Globus pallidus (tissue), 1 donor: Measurements from ENCODE around the gene CCDC68.
"Not testable (repeated sequence)": the region's sequence is repeated elsewhere in the genome, so short reads cannot be mapped to it uniquely, and the experiment has no call there.

ENCODE experiments used
- DNase-seq: peaks from one replicate; pipeline ENCODE4 v3.0.0-alpha.2; 2015; ENCODE audit warnings: low spot score

CCDC68 gene, protein sequence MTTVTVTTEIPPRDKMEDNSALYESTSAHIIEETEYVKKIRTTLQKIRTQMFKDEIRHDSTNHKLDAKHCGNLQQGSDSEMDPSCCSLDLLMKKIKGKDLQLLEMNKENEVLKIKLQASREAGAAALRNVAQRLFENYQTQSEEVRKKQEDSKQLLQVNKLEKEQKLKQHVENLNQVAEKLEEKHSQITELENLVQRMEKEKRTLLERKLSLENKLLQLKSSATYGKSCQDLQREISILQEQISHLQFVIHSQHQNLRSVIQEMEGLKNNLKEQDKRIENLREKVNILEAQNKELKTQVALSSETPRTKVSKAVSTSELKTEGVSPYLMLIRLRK

DNA sequence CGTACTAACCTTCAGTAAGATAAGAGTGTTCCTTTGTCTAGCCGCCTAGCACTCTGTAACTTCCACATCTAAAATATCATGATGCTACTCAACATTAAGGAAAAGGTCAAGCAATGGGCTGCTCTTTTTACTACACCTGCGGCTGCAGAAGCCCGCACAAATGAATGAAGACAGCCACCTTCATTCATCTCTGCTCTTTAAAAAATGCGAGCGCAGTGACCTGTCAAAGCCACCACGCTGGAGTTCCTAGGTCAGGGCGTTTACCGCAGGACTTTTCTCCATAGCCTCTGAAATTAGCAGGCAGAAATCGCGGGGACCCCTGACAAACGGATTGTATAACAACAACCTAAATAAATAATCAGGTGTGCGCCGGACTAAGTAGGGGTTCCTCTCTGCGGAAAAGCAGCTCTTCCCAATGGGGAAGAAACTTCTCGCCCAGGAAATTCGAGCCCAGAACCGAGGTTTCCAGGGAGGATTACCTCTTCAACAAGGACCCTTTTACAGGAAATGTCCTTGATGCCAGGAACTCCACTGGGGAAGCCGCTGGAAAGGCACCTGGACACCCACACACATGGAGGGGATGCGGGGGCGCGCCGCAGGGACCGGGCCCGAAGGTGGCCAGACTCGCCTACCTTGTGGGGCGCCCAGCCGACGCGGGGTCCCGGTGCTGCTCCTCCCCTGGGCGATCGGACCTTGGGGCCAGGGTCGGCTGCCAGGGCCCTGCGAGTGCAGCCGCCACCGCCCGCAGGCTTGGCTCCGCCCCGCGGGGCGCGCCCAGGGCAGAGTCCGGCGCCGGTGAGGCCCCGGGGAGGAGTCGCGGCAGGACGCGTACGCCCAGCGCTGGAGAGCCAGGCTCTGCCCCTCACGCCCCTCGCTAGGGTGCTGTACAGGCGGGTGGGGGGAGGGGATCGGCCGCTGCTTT lies at the start of gene CCDC68:
Gene CCDC68, minus strand, starts transcription at position 758 of the 922 bp plus-strand sequence. CDS start 16,670 bp downstream, outside the sequence.
- DNase-seq, result no peak

DNA sequence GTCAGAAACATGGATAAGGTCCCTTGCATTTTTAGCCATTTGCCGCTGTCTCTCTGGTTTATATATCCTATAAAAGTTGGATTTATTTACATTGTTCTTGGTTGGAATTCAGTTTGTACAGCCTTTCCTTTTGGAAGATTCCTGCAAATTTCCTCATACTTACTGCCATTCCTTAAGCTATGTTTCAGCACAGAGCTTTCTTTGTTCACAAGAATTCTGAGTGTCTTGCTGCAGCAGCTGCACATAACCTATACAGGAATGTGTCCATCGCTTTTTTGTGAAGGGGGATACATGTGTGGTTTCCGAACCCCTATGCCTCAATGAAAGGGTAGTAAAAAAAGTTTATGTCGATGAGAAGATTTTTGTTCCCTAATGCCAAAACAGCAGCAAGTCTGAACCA lies 48.3 kb upstream of the CCDC68 start:
- DNase-seq, result no peak

DNA sequence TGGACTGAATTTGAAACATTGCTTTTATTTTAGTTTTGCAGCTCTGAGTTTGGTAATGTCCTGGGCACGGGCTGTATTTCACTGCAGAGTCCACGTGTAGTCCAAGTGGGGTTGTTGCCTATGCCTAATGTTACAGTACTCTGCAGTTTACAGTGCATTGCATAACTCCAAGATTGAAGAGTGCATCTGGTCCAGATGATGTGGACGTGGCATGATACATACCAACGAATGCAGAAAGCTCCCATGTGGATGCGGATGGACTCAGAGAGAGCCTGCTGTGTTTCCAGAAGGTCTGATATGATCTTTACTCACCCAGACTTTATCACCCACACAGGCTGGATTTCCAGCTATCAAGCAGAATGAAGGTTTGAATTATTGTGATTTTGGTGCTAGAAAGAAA lies 44.4 kb upstream of the CCDC68 start:
- no peak for DNase-seq

DNA sequence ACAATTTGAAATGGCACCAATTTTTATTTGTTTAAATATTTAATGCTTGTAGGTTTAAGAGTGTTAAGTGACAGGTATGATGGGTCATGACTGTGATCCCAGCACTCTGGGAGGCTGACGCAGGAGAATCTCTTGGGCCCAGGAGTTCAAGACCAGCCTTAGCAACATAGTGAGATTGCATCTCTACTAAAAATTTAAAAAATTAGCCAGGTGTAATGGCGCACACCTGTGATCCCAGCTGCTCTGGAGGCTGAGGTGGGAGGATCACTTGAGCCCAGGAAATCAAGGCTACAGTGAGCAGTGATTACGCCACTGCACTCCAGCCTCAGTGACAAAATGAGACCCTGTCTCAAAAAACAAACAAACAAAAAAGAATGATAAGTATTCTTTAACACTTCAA lies 43.0 kb upstream of the CCDC68 start:
- DNase-seq, result no peak

DNA sequence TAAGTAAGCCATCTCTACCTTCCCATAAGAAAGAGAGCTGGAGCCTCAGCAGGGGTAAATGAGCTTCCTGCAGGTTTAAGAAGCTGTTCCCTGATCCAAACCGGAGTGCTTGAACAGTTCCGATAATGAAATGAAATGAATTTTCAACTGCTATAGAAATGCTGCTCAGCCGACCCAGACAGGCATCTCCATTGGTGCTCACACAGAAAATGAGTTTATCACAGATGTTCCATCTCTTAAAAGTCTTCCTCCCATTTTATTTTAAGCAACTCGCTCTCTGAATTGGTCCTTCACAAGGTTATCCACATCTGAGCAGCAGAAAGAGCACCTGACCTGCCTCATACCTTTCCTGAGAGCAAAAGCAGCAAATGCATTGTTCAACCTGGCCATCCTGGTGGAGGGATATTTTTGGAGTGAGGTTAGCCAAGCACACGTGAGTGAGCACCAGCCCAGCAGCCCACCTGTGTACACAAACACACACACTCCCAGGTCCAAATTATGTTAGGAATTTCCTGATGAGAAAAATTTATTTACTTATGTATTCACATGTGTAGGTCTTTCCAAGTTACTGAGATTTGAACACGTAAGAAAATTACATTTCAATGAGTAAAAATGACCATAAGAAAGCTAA lies 42.2 kb upstream of the CCDC68 start:
- DNase-seq, result no peak

DNA sequence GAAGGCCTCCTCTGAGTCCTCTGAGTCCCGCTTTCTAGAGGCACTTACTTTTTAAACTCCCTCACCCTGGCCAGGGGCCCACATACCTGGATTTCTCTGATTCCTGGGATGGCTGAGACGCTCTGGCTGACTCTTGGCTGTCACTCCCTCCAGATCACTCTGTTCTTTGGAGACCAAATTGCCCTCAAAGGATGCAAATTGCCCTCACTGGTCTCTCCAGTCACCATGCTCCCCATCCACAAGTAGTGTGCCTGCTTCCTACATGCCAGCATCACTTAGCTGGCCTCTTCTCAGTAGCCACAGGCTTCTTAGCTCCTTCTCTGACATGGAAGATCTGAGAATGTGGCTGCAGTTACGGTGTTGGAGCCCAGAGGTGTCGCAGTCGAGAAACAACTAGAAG lies 41.3 kb upstream of the CCDC68 start:
- no peak for DNase-seq

DNA sequence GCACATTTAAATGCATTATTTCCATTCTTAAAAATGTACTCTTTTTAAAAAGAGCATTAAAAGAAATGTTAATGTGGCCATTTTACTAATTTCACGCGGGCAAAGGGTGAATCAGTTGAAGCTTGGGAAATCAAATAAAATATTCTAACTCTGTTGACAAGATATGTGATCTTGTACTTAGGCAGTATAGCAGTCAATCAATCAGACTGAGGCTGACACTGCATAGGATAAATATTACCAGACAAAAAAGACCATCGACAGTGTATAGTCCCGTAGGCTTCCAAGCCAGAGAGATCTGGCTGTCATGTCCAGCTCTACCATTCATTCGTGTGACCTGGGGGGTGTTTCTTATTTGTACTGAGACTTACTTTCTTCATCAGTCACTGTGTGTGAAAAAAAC lies 39.8 kb upstream of the CCDC68 start:
- no peak for DNase-seq

DNA sequence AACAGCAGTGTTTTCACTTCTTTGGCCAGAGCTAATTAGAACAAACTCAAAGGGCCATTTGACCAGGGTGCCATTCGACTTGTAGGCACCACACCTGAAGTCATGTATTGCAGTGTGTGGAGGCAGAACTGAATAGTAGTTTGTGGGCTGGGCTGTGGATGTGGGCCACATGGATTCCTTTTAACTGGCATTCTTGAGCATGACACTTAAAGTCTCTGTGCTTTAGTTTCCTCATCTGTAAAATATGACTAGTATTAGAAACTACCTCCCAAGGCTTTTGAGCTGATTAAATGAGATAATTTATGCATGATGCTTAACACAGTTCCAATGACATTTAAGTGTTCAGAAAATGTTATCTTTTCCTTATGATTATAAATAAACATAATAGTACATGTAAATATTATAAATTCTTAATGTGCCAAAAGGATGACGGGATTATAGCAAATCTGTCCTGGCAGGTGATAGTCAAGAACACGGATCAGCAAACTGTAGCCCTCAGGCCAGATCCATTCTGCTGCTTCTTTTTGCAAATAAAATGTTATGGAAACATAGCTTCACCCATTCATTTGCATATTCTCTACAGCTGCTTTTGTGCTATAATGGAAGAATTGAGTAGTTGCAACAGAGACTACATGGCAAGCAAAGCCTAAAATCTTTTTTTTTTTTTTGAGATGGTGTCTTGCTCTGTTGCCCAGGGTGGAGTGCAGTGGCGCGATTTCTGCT lies 36.3 kb upstream of the CCDC68 start:
- no peak for DNase-seq

DNA sequence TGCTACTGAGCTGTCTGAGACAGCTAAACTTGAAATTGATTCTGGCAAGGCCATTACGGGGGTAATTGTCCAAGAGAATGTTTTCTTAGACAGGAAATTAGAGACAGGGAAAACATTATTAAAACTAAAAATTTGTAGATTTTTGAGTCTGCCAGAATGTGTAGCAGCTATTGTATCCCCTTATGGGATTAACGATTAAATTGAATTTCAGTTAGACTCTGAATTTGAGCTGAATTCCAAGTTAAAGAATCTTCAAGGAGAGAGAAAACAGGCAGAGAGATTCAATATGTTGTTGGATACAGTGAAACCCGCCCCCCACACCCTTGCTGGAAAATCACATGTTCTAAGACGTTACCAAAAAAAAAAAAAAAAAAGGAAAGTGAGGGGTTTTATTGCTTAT lies 32.7 kb upstream of the CCDC68 start:
- no peak for DNase-seq

DNA sequence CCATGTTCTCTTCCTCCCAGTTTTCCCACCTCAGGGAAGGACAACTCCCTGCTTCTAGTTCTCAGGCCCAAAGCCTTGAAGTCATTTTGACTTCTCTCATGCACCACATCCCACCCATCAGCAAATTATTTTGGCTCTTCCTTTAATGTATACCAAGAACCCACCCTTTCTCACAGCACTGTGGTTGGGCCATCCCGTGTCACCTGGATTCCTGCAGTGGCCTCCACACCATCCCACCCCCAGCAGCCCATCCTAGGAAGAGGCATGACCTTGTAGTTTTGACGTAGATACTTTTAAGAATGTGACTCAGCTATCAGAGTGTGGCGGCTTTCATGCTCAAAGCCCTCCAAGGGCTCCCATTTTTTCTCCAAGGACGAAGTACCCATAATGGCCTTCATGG lies 25.6 kb upstream of the CCDC68 start:
- no peak for DNase-seq

DNA sequence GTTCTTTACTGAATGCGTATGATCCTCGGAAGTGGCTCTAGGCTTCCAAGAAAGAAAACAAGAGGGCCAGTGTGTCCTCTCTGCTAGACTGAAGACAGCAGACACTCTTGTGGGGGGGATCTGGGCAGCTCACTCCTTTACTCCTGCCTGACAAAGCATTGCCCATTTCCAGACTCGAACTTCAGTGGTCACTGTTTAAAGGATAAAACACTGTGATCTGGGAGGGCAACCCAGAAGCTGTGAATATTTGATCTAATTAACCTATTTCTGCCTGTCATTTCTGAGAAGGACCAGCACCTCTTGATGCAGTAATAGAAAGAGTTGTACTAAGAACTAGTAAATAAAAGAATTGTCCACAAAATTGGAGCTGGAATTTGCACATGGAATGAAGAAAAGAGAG lies 24.5 kb upstream of the CCDC68 start:
- no peak for DNase-seq

DNA sequence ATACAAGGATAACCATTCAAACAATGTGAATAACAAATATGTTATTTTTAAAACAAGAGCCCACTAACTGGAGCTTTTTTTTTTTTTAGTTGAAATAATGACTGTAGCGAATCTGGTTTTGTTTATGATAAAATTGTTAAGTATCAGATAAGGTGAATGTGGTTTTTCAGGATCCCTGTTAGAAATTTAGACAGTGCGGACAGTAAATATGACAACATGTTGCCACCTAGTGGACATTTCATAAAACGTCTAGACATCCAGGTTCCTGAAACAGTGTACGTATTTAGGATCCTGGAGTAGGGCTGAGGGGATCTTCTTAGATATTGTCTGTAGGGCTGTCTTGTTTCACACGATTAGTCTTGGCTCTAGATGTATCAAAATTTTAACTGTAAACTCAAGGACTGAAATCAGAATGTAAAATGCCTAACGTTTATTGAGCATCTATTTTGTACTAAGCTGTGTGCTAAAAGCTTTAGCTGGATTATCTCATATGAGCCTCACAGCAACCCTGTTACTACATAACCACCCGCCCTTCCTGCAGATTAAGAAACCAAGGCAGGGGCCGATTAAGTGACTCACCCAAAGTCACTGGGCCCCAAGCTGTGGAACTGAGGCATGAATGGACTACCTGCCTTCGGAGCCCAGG lies 23.9 kb upstream of the CCDC68 start:
- peak; percentile 10 for DNase-seq

DNA sequence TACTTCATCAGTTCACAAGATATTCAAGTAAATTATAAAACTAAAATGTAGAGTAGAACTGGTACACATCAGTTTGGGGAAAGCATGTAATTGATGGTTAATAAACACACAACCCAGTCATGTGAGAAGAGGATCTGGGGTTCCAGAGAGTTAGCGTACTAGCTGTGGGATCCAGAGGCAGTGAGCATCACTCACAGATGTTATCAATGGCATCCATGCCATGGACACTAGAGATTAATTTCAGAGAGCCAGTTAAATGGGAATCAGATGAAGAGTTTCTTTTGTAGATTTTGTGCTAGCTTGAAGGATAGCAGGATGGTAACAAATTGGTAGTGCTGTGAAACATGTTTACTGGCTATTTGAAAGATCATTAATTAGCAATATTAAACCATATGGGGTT lies 21.8 kb upstream of the CCDC68 start:
- DNase-seq, result no peak

DNA sequence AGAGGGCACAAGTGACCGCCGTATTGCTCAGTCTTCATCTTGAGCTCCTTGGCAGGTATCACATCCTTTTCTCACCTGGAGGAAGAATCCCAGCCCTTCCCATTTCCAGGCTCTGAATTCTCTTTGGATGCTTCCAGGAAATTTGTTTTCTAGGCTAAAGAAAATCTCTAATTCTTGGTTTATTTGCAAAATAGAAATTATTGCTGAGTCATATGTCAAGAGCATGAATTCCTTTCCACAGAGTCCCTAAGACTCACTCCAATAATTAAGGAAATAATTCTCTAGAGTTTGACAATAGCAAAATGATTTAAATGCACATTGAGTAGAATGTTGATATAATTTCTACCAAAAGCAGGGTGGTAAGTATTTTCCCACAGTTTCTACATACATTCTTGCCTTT lies 16.3 kb upstream of the CCDC68 start:
- DNase-seq, result no peak

DNA sequence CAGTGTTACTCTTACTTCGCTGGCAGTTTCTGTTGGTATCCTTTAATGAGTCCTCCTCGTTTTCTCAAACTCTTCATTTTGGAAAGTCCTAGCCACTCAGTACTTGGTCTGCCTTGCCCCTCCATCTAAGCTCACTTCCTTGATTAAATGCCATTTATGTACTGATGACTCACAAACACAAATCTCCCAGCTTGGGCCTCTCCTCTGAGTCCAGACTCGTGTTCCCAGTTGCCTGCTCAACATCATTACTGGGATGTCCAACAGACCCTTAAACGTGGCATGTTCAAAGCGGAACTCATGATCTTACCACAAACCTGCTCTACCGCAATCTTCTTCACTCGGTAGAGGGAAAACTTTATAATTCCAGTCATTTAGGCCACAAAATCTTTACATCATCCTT lies 13.8 kb upstream of the CCDC68 start:
- no peak for DNase-seq

DNA sequence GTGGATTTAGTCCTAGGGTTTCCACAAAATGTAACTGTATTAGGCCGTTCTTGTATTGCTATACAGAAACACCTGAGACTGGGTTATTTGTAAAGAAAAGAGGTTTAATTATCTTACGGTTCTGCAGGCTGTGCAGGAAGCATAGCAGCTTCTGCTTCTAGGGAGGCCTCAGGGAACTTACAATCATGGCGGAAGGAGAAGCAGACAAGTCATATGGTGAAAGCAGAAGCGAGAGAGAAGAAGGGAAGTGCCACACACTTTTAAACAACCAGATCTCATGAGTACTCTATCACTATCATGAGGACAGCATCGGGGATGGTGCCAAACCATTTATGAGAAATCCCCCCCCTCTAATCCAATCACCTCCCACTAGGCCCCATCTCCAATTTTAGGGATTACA lies 9.5 kb upstream of the CCDC68 start:
- no peak for DNase-seq

DNA sequence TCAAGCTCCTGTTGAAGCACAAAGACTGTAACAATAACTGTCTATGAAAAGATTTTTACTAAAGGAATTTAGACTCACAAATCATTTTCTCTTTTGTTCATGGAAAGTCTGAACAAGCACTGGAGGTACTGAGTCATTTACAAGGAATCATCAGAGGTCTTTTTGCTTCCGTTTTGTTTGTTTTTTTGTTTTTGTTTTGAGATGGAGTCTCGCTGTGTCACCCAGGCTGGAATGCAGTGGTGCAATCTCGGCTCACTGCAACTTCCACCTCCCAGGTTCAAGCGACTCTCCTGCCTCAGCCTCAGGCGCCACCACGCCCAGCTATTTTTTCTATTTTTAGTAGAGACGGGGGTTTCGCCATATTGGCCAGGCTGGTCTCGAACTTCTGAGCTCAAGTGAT lies 9.0 kb upstream of the CCDC68 start:
- DNase-seq, result not testable (repeated sequence)

DNA sequence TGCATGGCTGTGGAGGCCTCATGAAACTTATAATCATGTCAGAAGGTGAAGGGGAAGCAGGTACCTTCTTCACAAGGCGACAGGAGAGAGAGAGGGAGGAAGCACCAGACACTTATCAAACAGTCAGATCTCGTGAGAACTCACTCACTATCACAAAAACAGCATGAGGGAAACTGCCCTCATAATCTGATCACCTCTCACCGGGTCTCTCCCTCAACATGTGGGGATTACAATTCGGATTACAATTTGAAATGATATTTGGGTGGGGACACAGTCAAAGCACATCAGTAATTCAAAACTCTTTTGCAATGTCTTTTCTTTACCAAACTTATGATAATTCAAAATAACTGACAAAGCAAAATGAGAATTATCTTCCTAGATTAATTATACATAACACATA lies 8.5 kb upstream of the CCDC68 start:
- DNase-seq, result no peak

DNA sequence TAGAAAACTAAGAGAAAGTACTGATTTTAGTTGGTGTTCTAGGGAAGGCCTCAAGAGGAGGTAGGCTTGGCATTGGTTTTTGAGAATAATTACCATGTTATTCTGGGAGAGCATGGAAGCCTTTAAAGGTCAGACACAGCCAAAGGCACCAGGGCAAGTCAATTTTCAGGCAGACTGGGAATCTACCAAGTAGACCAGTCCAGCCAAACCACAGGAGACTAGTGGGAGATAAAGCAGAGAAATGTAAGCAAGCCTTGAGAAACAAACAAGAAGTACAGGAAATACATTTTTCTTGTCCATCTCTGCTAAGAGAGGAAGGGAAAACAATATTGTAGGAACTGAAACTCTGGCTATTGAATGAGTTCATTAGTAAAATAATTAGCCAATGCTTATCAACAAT lies 5.5 kb upstream of the CCDC68 start:
- no peak for DNase-seq

DNA sequence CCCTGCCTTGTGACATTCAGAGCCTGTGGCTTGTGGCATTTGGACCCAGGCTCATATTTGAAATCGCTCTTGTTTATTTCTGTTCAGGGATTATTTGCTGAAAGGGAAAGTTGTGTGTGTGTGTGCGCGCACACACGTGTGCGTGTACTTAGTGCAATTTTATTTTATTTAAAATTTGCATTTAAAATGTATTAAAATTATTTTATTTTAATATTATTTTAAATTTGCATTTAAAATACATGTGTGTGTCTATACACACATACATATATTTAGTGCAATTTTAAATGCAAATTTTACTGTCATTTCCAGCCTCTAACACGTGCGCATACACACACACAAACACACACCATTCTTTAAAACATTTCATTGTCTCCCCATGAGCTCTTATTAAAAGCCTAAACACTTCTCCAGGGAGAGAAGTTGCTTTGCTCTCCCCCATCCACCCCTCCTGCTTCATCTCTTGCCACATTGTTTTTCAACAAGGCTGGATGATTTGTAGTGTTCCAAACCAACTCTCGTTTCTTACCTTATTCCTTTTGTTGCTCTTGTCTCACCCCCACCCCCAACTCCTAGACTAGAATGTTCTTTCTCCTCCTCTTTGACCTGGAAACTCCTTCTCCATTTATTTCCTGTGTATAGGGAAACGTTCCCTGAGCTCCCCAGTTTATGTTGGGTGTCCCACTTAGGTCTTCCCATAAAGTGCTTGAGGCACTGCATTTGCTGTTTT lies 3.8 kb upstream of the CCDC68 start:
- DNase-seq, result no peak

DNA sequence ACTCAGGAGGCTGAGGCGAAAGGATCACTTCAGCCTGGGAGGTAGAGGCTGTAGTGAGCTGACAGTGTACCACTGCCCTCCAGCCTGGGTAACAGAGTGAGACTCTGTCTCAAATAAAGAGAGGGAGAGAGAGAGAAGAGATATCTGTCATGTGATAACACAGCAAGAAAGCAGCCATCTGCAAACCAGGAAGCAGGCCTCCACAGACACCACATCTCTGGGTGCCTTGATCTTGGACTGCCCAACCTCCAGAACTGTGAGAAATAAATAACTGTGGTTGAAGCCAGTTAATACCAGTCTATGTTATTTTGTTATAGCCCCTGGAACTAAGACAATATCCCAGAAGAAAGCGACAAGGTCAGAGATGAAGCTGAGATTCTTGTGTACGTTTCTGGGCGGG lies 2.6 kb upstream of the CCDC68 start:
- no peak for DNase-seq
